IMR-90 (cell line): ENCODE results near the gene PCDHB1. TPM values are rescaled to one million over a fixed set of nuclear protein-coding genes. Genes with fewer than 3 reads are reported as not detected.
"Not testable (repeated sequence)": the region's sequence is repeated elsewhere in the genome, so short reads cannot be mapped to it uniquely, and the experiment has no call there.

ENCODE experiments used
- ATAC-seq: fragments of 200-7000 bp; cut with Tn5 transposase; 2 replicates; pipeline ENCODE4 v1.9.1; 2020; ENCODE audit warnings: low read depth, mild to moderate bottlenecking, moderate library complexity
- BruUV-seq: library from RNA; stranded (reverse); fragments of 400-500 nt; replicated peaks from 2 replicates; lab custom pipeline; 2021; lab: Mats Ljungman, UMichigan
- CTCF ChIA-PET: fragments of 300-600 bp; formaldehyde crosslinking; extraction: SDS; loops from one replicate; lab custom pipeline; 2021; ENCODE audit warnings: antibody characterized with exemption; lab: Yijun Ruan, JAX
- POLR2A ChIA-PET: fragments of 300-600 bp; sonication (Branson Sonifier 250); formaldehyde crosslinking; loops from one replicate; lab custom pipeline; 2022; ENCODE audit warnings: antibody characterized with exemption; ENCODE audit not compliant: unreplicated experiment; lab: Charles Lee
- DNase-seq: peaks from one replicate; pipeline ENCODE4 v3.0.0; 2013
- H2AFZ ChIP-seq: replicated peaks from 2 replicates; pipeline ENCODE3; 2013; ENCODE audit warnings: low read length, mild to moderate bottlenecking; ENCODE audit not compliant: poor library complexity
- H2AK5ac ChIP-seq: 2 replicates; pipeline ENCODE4 v1.6.1; 2013; ENCODE audit warnings: low read depth, low read length, inconsistent platforms
- H2AK9ac ChIP-seq: replicated peaks from 2 replicates; pipeline ENCODE3; 2013; ENCODE audit warnings: mild to moderate bottlenecking, low read depth, low read length, moderate library complexity; ENCODE audit not compliant: poor library complexity
- H2BK120ac ChIP-seq: 2 replicates; pipeline ENCODE4 v1.6.1; 2013; ENCODE audit warnings: low read depth, low read length, inconsistent platforms
- H2BK15ac ChIP-seq: 3 replicates; pipeline ENCODE4 v1.6.1; 2013; ENCODE audit warnings: low read depth, low read length, inconsistent platforms
- H2BK20ac ChIP-seq: 2 replicates; pipeline ENCODE4 v1.6.1; 2013; ENCODE audit warnings: low read depth, mild to moderate bottlenecking, inconsistent platforms, low read length, moderate library complexity
- H2BK5ac ChIP-seq: 2 replicates; pipeline ENCODE4 v1.6.1; 2013; ENCODE audit warnings: mild to moderate bottlenecking, low read depth, low read length, inconsistent platforms; ENCODE audit not compliant: poor library complexity, severe bottlenecking
- H3K14ac ChIP-seq: replicated peaks from 2 replicates; pipeline ENCODE4 v1.6.1; 2013; ENCODE audit warnings: low read depth, low read length, inconsistent platforms
- H3K18ac ChIP-seq: 2 replicates; pipeline ENCODE4 v1.6.1; 2013; ENCODE audit warnings: low read depth, low read length, control low read depth
- H3K23ac ChIP-seq: 2 replicates; pipeline ENCODE4 v1.6.1; 2013; ENCODE audit warnings: low read depth, low read length, inconsistent platforms
- H3K27ac ChIP-seq: 2 replicates; pipeline ENCODE4 v1.5.1; 2013; ENCODE audit warnings: mild to moderate bottlenecking, control low read depth, low read length; ENCODE audit not compliant: insufficient read depth
- H3K27me3 ChIP-seq: 2 replicates; pipeline ENCODE4 v1.6.1; 2013; ENCODE audit warnings: low read length; ENCODE audit not compliant: control insufficient read depth, insufficient read depth
- H3K36me3 ChIP-seq: 2 replicates; pipeline ENCODE4 v1.6.1; 2013; ENCODE audit warnings: low read length, mixed read lengths; ENCODE audit not compliant: control insufficient read depth, insufficient read depth
- H3K4ac ChIP-seq: 2 replicates; pipeline ENCODE4 v1.6.1; 2013; ENCODE audit warnings: low read depth, low read length, inconsistent platforms
- H3K4me1 ChIP-seq: 2 replicates; pipeline ENCODE4 v1.6.1; 2013; ENCODE audit warnings: low read length, mixed read lengths; ENCODE audit not compliant: control insufficient read depth, insufficient read depth
- H3K4me2 ChIP-seq: 2 replicates; pipeline ENCODE4 v1.6.1; 2013; ENCODE audit warnings: low read depth, mild to moderate bottlenecking, control low read depth, low read length, moderate library complexity
- H3K4me3 ChIP-seq: 2 replicates; pipeline ENCODE4 v1.5.1; 2013; ENCODE audit warnings: low read depth, mild to moderate bottlenecking, control low read depth, low read length, moderate library complexity; ENCODE audit not compliant: insufficient read depth
- H3K56ac ChIP-seq: 2 replicates; pipeline ENCODE4 v1.6.1; 2013; ENCODE audit warnings: low read length, inconsistent platforms; ENCODE audit not compliant: insufficient read depth; ENCODE audit errors: extremely low read depth
- H3K79me1 ChIP-seq, 2 experiments: 2 replicates each; pipeline ENCODE4 v1.6.1; 2013; ENCODE audit warnings: low read length in 2 of 2, inconsistent platforms in 1 of 2, low read depth in 1 of 2
- H3K9ac ChIP-seq: 2 replicates; pipeline ENCODE4 v1.6.1; 2013; ENCODE audit warnings: low read depth, low read length, control low read depth
- H3K9me1 ChIP-seq: 2 replicates; pipeline ENCODE4 v1.6.1; 2013; ENCODE audit warnings: low read length, inconsistent platforms; ENCODE audit not compliant: insufficient read depth
- H3K9me3 ChIP-seq: 2 replicates; pipeline ENCODE4 v1.6.1; 2013; ENCODE audit warnings: low read length; ENCODE audit not compliant: control insufficient read depth, insufficient read depth
- H4K20me1 ChIP-seq: 2 replicates; pipeline ENCODE4 v1.6.1; 2013; ENCODE audit warnings: low read length, inconsistent platforms; ENCODE audit not compliant: insufficient read depth
- H4K5ac ChIP-seq: 2 replicates; pipeline ENCODE4 v1.6.1; 2013; ENCODE audit warnings: mild to moderate bottlenecking, low read depth, low read length, control low read depth
- H4K8ac ChIP-seq, 2 experiments: 2 replicates each; pipeline ENCODE4 v1.6.1; 2013; ENCODE audit warnings: low read depth in 2 of 2, low read length in 2 of 2, control low read depth in 1 of 2, inconsistent platforms in 1 of 2
- H4K91ac ChIP-seq: 2 replicates; pipeline ENCODE4 v1.6.1; 2013; ENCODE audit warnings: low read depth, low read length, inconsistent platforms; ENCODE audit not compliant: insufficient read depth
- WGBS, 2 experiments: methylation state at CpG; one replicate each; pipeline versions ENCODE4 v1.1.5 to v1.1.7; 2013; ENCODE audit warnings: missing lambda C conversion rate in 2 of 2; ENCODE audit not compliant: insufficient read length in 1 of 2; ENCODE audit errors: extremely low coverage in 2 of 2; 5-methylcytosine and 5-hydroxymethylcytosine counted together
- dilution Hi-C: fragments of 300-500 bp; cut with HindIII; formaldehyde crosslinking; loops from one replicate; pipeline ENCODE4 v1.14.3; 2018; ENCODE audit warnings: low sequenced_read_pairs; ENCODE audit not compliant: unreplicated experiment
- in situ Hi-C: fragments of 300-500 bp; cut with MboI; formaldehyde crosslinking; loops from 3 replicates; pipeline ENCODE4 v1.14.3; 2019; ENCODE audit warnings: low sequenced_read_pairs, inconsistent platforms, mixed read lengths
- intact Hi-C: fragments of 100-400 bp; cut with micrococcal nuclease; formaldehyde crosslinking; loops from 2 replicates; pipeline ENCODE4 v1.10.0; 2022
- polyA plus RNA-seq, 3 experiments: library from polyadenylated mRNA; depleted of rRNA; stranded (reverse); fragments of >200 nt; gene quantifications; 2 replicates each; pipeline ENCODE4 v1.2.3, GENCODE V29; 2012; ENCODE audit warnings: low replicate concordance in 1 of 3
- total RNA-seq: library from RNA; depleted of rRNA; stranded (reverse); fragments of >200 nt; gene quantifications from 2 replicates; pipeline ENCODE4 v1.2.3, GENCODE V29; 2012

The PCDHB1 gene
- total and polyA plus RNA-seq, 2 of the 4 experiments (the other 2 are of a cell fraction): not detected

GRCh38 chr5:141096586-141096985 is 45.4 kb downstream of the PCDHB1 start:
- H3K18ac ChIP-seq, H3K4ac ChIP-seq, H3K9ac ChIP-seq, H3K14ac ChIP-seq, POLR2A ChIA-PET, H4K8ac ChIP-seq, H3K36me3 ChIP-seq, H4K5ac ChIP-seq, ATAC-seq, H2BK120ac ChIP-seq, H2AFZ ChIP-seq, H2AK9ac ChIP-seq, H3K4me3 ChIP-seq, CTCF ChIA-PET, H4K20me1 ChIP-seq, H3K23ac ChIP-seq, H3K27me3 ChIP-seq, H4K91ac ChIP-seq, H3K9me1 ChIP-seq, H3K27ac ChIP-seq, H3K56ac ChIP-seq, DNase-seq, H3K4me2 ChIP-seq, H2AK5ac ChIP-seq, H2BK20ac ChIP-seq, in situ Hi-C loops, H3K79me1 ChIP-seq, H2BK15ac ChIP-seq, H2BK5ac ChIP-seq, H3K4me1 ChIP-seq, dilution Hi-C loops, BruUV-seq, intact Hi-C loops: not testable (repeated sequence)
- 56% methylated on average over 10 of the region's 38 CpGs; no CpG with 5 or more reads in 1 of the 2 experiments for WGBS, 2 experiments
- peaks cover 17% of the 10 kb centered on the region for H3K9me3 ChIP-seq
